CD14-positive monocyte (primary cell): ENCODE results near the gene MRPL14. TPM values are rescaled to one million over a fixed set of nuclear protein-coding genes. Genes with fewer than 3 reads are reported as not detected.

Source experiments
- DNase-seq, 3 donors: peaks; one replicate each; pipeline ENCODE4 v3.0.0-alpha.2; 2011 to 2022
- H2AFZ ChIP-seq: 2 replicates; pipeline ENCODE4 v1.6.0; 2012; ENCODE audit warnings: mild to moderate bottlenecking, low read depth, low read length, inconsistent platforms; ENCODE audit not compliant: insufficient read depth, poor library complexity, severe bottlenecking
- H3K27ac ChIP-seq, 2 donors: 1 replicate in 1 of 2; 2 replicates in 1 of 2; pipeline ENCODE4 v1.5.1; 2012 to 2013; ENCODE audit warnings: low read length in 2 of 2, control low read depth in 1 of 2, inconsistent platforms in 1 of 2, low read depth in 1 of 2, mild to moderate bottlenecking in 1 of 2
- H3K27me3 ChIP-seq, 2 donors: one replicate each; pipeline versions ENCODE4 v1.6.0 to v1.6.1; 2011 to 2013; ENCODE audit warnings: low read length in 2 of 2; ENCODE audit not compliant: control insufficient read depth in 2 of 2, insufficient read depth in 2 of 2
- H3K36me3 ChIP-seq, 2 donors: replicated peaks in 1 of 2; 1 replicate in 1 of 2; 2 replicates in 1 of 2; pipeline versions ENCODE4 v1.5.1 to v1.6.1; 2012 to 2013; ENCODE audit warnings: low read length in 2 of 2, control low read depth in 1 of 2, inconsistent platforms in 1 of 2, mild to moderate bottlenecking in 1 of 2; ENCODE audit not compliant: insufficient read depth in 2 of 2, control insufficient read depth in 1 of 2
- H3K4me1 ChIP-seq, 2 donors: 1 replicate in 1 of 2; 2 replicates in 1 of 2; pipeline versions ENCODE4 v1.5.1 to v1.6.1; 2012 to 2013; ENCODE audit warnings: low read length in 2 of 2, control low read depth in 1 of 2, inconsistent platforms in 1 of 2, mild to moderate bottlenecking in 1 of 2, moderate library complexity in 1 of 2; ENCODE audit not compliant: insufficient read depth in 2 of 2, control insufficient read depth in 1 of 2
- H3K4me2 ChIP-seq: replicated peaks from 2 replicates; pipeline ENCODE3; 2012; ENCODE audit warnings: low read length, moderate library complexity, mild to moderate bottlenecking; ENCODE audit not compliant: poor library complexity, severe bottlenecking; ENCODE audit errors: extremely low read depth
- H3K4me3 ChIP-seq, 3 experiments: fragments of 200-600 bp in 1 of 3; sonication (generic) in 1 of 3; replicated peaks in 1 of 3; 1 replicate in 2 of 3; 2 replicates in 1 of 3; pipeline ENCODE4 v1.5.1; 2011 to 2013; ENCODE audit warnings: low read length in 3 of 3, mild to moderate bottlenecking in 3 of 3, control low read depth in 2 of 3, low read depth in 2 of 3, inconsistent platforms in 1 of 3, moderate library complexity in 1 of 3
- H3K79me2 ChIP-seq: 2 replicates; pipeline ENCODE4 v1.6.0; 2012; ENCODE audit warnings: mild to moderate bottlenecking, control low read depth, inconsistent platforms, low read length, moderate library complexity; ENCODE audit not compliant: insufficient read depth
- H3K9ac ChIP-seq: 2 replicates; pipeline ENCODE4 v1.6.0; 2017; ENCODE audit warnings: low read length, mild to moderate bottlenecking; ENCODE audit not compliant: insufficient read depth, poor library complexity, severe bottlenecking
- H3K9me3 ChIP-seq, 2 donors: replicated peaks in 1 of 2; 1 replicate in 1 of 2; 2 replicates in 1 of 2; pipeline versions ENCODE4 v1.5.1 to v1.6.1; 2012 to 2013; ENCODE audit warnings: low read length in 2 of 2, control low read depth in 1 of 2; ENCODE audit not compliant: control insufficient read depth in 1 of 2, insufficient read depth in 1 of 2
- H4K20me1 ChIP-seq: 2 replicates; pipeline ENCODE4 v1.6.0; 2012; ENCODE audit warnings: mild to moderate bottlenecking, low read length, control low read depth, moderate library complexity; ENCODE audit not compliant: insufficient read depth
- H3K27ac Mint-ChIP-seq, 7 donors: one replicate each; pipeline ENCODE4 v1.8.0; 2020; ENCODE audit warnings: mild to moderate bottlenecking in 7 of 7, mixed read lengths in 7 of 7, moderate library complexity in 6 of 7, inconsistent platforms in 2 of 7
- H3K27me3 Mint-ChIP-seq, 3 donors: one replicate each; pipeline ENCODE4 v1.8.0; 2021 to 2022; ENCODE audit warnings: low read depth in 3 of 3, mild to moderate bottlenecking in 3 of 3, mixed read lengths in 3 of 3, moderate library complexity in 3 of 3, inconsistent platforms in 1 of 3
- H3K36me3 Mint-ChIP-seq, 2 donors: one replicate each; pipeline ENCODE4 v1.8.0; 2020; ENCODE audit warnings: mixed read lengths in 2 of 2, inconsistent platforms in 1 of 2, mild to moderate bottlenecking in 1 of 2
- H3K4me1 Mint-ChIP-seq: one replicate; pipeline ENCODE4 v1.8.0; 2020; ENCODE audit warnings: mild to moderate bottlenecking, mixed read lengths
- H3K4me3 Mint-ChIP-seq, 2 donors: one replicate each; pipeline ENCODE4 v1.8.0; 2020; ENCODE audit warnings: mild to moderate bottlenecking in 2 of 2, mixed read lengths in 2 of 2, moderate library complexity in 1 of 2
- H3K9me3 Mint-ChIP-seq, 7 donors: one replicate each; pipeline ENCODE4 v1.8.0; 2020 to 2022; ENCODE audit warnings: mixed read lengths in 7 of 7, mild to moderate bottlenecking in 6 of 7, moderate library complexity in 6 of 7, inconsistent platforms in 2 of 7
- WGBS: methylation state at CpG from one replicate; pipeline ENCODE4 v1.1.5; 2013; ENCODE audit warnings: missing lambda C conversion rate; ENCODE audit not compliant: insufficient coverage; 5-methylcytosine and 5-hydroxymethylcytosine counted together
- intact Hi-C, 2 donors: fragments of 100-400 bp; cut with micrococcal nuclease; formaldehyde crosslinking; loops; one replicate each; pipeline versions ENCODE4 v1.15.0 to v1.15.1; 2023
- polyA plus RNA-seq, 3 donors: library from polyadenylated mRNA; depleted of rRNA in 1 of 3; unstranded in 2 of 3; stranded (reverse) in 1 of 3; fragments of 300-500 nt in 2 of 3; fragments of >200 nt in 1 of 3; fragmentation: Illumina TruSeq in 2 of 3; gene quantifications; 1 replicate in 2 of 3; 2 replicates in 1 of 3; pipeline ENCODE4 v1.2.3, GENCODE V29; 2012 to 2021
- TF ChIP-seq, protein P1 (sequence below): fragments of 200-600 bp; IDR thresholded peaks from one replicate; pipeline ENCODE4 v1.8.0; 2022; ENCODE audit warnings: antibody characterized with exemption, mild to moderate bottlenecking

MRPL14 gene
- polyA plus RNA-seq, 3 donors = 18.5 to 91.5 (median 78.2) TPM

DNA sequence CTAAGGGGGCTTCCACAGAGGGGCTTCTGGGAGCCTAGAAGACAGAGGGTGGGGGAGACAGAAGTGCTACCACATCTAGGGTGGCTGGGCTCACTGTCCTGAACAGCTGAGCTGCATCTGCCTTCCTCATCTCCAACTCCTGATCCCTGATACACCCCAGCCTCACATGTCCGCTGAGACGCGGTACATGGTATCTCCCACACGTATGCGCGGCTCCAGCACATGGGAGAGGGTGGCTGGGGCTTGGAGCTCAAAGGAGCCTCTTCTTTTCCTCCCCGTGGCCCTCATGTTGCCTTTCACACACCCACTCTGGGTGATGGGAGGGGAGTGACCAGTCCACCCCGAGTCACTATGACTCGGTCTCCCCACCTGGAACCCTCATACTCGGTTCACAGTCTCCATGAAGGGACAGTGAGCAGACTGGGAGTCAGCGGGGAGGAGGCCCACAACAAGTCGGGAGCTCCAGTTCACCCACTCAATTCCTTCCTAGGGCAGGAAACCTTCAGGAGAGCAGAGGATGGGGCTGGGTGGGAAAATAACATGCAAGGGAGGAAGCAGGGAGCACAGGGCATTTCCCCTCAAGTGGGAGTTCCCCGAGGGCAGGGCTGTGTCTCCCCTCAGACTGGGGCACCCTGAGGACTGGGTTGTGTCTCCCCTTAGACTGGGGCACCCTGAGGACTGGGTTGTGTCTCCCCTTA lies 61.7 kb downstream of the MRPL14 start:
- no peak overlapping the region for H3K4me3 ChIP-seq
- TF ChIP-seq, protein P1, sequence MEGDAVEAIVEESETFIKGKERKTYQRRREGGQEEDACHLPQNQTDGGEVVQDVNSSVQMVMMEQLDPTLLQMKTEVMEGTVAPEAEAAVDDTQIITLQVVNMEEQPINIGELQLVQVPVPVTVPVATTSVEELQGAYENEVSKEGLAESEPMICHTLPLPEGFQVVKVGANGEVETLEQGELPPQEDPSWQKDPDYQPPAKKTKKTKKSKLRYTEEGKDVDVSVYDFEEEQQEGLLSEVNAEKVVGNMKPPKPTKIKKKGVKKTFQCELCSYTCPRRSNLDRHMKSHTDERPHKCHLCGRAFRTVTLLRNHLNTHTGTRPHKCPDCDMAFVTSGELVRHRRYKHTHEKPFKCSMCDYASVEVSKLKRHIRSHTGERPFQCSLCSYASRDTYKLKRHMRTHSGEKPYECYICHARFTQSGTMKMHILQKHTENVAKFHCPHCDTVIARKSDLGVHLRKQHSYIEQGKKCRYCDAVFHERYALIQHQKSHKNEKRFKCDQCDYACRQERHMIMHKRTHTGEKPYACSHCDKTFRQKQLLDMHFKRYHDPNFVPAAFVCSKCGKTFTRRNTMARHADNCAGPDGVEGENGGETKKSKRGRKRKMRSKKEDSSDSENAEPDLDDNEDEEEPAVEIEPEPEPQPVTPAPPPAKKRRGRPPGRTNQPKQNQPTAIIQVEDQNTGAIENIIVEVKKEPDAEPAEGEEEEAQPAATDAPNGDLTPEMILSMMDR = no peak
- peaks cover 0 to 5% of the 10 kb centered on the region in 2 donors for H3K36me3 Mint-ChIP-seq
- no peak overlapping the region for H3K4me2 ChIP-seq
- peak in 2 of 3 donors; percentile 29 to 72 for DNase-seq
- WGBS = 17% methylated on average over 1 of the region's 13 CpGs
- no peak overlapping the region for H2AFZ ChIP-seq
- peak overlapping the region in 1 of 2 donors; percentile 78 for H3K4me3 Mint-ChIP-seq
- H3K36me3 ChIP-seq = no peaks in the 10 kb centered on the region
- peak overlapping the region; percentile 54 for H3K9ac ChIP-seq
- H3K9me3 Mint-ChIP-seq = peaks cover 0 to 3% (median 0%) of the 10 kb centered on the region in 7 donors
- peaks cover 0 to 2% of the 10 kb centered on the region in 2 donors for H3K27me3 ChIP-seq
- H3K9me3 ChIP-seq = no peaks in the 10 kb centered on the region
- H3K27me3 Mint-ChIP-seq = peaks cover 14 to 28% (median 19%) of the 10 kb centered on the region in 3 donors
- no peaks in the 10 kb centered on the region for H3K79me2 ChIP-seq
- peaks cover 38 to 53% of the 10 kb centered on the region in 2 donors for H3K4me1 ChIP-seq
- intact Hi-C loops = loop anchor here in 1 of 2 donors (2.0 kb wide), 1 partner anchor 267 kb away; no protein-coding TSS in a partner anchor
- peak overlapping the region in 1 of 2 donors; percentile 77 for H3K27ac ChIP-seq
- H3K27ac Mint-ChIP-seq = peak overlapping the region in 6 of 7 donors; percentile 63 to 100 (median 96)
- H4K20me1 ChIP-seq = no peaks in the 10 kb centered on the region
- peaks cover 55% of the 10 kb centered on the region for H3K4me1 Mint-ChIP-seq

DNA sequence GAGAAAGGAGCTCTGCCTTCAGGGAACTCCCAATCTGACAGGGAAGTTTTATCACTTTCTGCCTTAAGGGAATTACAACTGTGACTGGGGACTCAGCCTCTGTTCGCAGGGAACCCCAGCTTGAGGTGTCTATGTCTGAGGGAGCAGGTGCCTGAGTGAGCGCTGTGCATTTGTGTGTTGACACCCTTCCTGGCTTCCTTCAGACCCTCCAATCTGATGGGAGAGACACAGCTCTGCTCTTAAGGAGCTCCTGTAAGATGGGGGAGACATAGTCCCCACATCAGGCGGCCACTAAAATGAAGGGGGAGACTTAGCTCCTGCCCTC lies 62.3 kb downstream of the MRPL14 start:
- no peak overlapping the region for H2AFZ ChIP-seq
- no peaks in the 10 kb centered on the region for H4K20me1 ChIP-seq
- Mint-ChIP-seq H3K4me3 (peak overlapping the region; percentile 37 to 78), H3K36me3 (peaks cover 0 to 8% of the 10 kb centered on the region in 2 donors), H3K27ac (peak overlapping the region; percentile 94 to 100 (median 97)), H3K9me3 (peaks cover 0 to 3% (median 0%) of the 10 kb centered on the region in 7 donors), H3K27me3 (peaks cover 12 to 22% (median 19%) of the 10 kb centered on the region in 3 donors), H3K4me1 (peaks cover 62% of the 10 kb centered on the region)
- TF ChIP-seq, protein P1 = no peak
- H3K27ac ChIP-seq = peak overlapping the region; percentile 72 to 77
- intact Hi-C loops = no loop called here
- no peak for DNase-seq
- H3K9ac ChIP-seq = peak overlapping the region; percentile 54
- no peaks in the 10 kb centered on the region for H3K79me2 ChIP-seq
- no peak overlapping the region for H3K4me2 ChIP-seq
- H3K27me3 ChIP-seq = no peaks in the 10 kb centered on the region
- H3K4me1 ChIP-seq = peaks cover 45 to 60% of the 10 kb centered on the region in 2 donors
- no peaks in the 10 kb centered on the region for H3K9me3 ChIP-seq
- H3K4me3 ChIP-seq = peak overlapping the region in 1 of 3 experiments; percentile 26
- no peaks in the 10 kb centered on the region for H3K36me3 ChIP-seq
- WGBS = 100% methylated on average over 1 of the region's 3 CpGs
